SK-N-SH (cell line): Measurements from ENCODE around the gene ARHGAP8. TPM values are rescaled to one million over a fixed set of nuclear protein-coding genes. Genes with fewer than 3 reads are reported as not detected.

Experiments used
- CTCF ChIA-PET: fragments of 300-600, 350-600 bp; formaldehyde crosslinking; extraction: SDS; loops from one replicate; lab custom pipeline; 2021; lab: Yijun Ruan, JAX
- POLR2A ChIA-PET: fragments of 350-600 bp; sonication (Branson Sonifier 250); formaldehyde crosslinking; extraction: SDS; loops from one replicate; lab custom pipeline; 2020; ENCODE audit warnings: antibody characterized with exemption, inconsistent platforms; lab: Yijun Ruan, JAX
- DNase-seq: peaks from one replicate; pipeline ENCODE4 v3.0.0; 2012
- H2AFZ ChIP-seq: fragments of 200-600 bp; sonication (generic); 2 replicates; pipeline ENCODE4 v1.8.1; 2016; ENCODE audit warnings: antibody characterized with exemption, mild to moderate bottlenecking, low read depth
- H3F3A ChIP-seq: fragments of 200-600 bp; sonication (generic); replicated peaks from 2 replicates; pipeline ENCODE3; 2016; ENCODE audit warnings: antibody characterized with exemption, mild to moderate bottlenecking; ENCODE audit not compliant: insufficient read depth
- H3K27ac ChIP-seq, 2 experiments: fragments of 200-500 bp in 1 of 2; fragments of 200-600 bp in 1 of 2; sonication (Bioruptor generic) in 1 of 2; sonication (generic), shearing (Covaris generic) in 1 of 2; 2 replicates each; pipeline versions ENCODE4 v1.5.1 to v1.6.1; 2014 to 2016; ENCODE audit warnings: low read depth in 2 of 2, inconsistent platforms in 1 of 2, low read length in 1 of 2, mild to moderate bottlenecking in 1 of 2, mixed read lengths in 1 of 2
- H3K27me3 ChIP-seq: fragments of 200-600 bp; sonication (generic), shearing (Covaris generic); 2 replicates; pipeline ENCODE4 v1.6.1; 2016; ENCODE audit warnings: mixed run types; ENCODE audit not compliant: insufficient read depth
- H3K36me3 ChIP-seq, 2 experiments: fragments of 200-500 bp in 1 of 2; fragments of 200-600 bp in 1 of 2; sonication (Bioruptor generic) in 1 of 2; sonication (generic) in 1 of 2; replicated peaks in 1 of 2; 2 replicates each; pipeline versions ENCODE3 to v1.5.1; 2014 to 2016; ENCODE audit warnings: low read length in 1 of 2, mild to moderate bottlenecking in 1 of 2; ENCODE audit not compliant: insufficient read depth in 2 of 2, control insufficient read depth in 1 of 2
- H3K4me1 ChIP-seq, 2 experiments: fragments of 200-500 bp in 1 of 2; fragments of 200-600 bp in 1 of 2; sonication (Bioruptor generic) in 1 of 2; sonication (generic), shearing (Covaris generic) in 1 of 2; 2 replicates each; pipeline versions ENCODE4 v1.5.1 to v1.6.1; 2014 to 2016; ENCODE audit warnings: low read depth in 1 of 2, low read length in 1 of 2, mixed run types in 1 of 2; ENCODE audit not compliant: insufficient read depth in 2 of 2, control insufficient read depth in 1 of 2
- H3K4me2 ChIP-seq: fragments of 200-600 bp; sonication (generic), shearing (Covaris generic); 2 replicates; pipeline ENCODE4 v1.6.1; 2017; ENCODE audit warnings: mixed run types
- H3K4me3 ChIP-seq, 2 experiments: fragments of 200-500 bp in 1 of 2; fragments of 200-600 bp in 1 of 2; sonication (Bioruptor generic) in 1 of 2; sonication (generic), shearing (Covaris generic) in 1 of 2; 2 replicates each; pipeline versions ENCODE4 v1.5.1 to v1.8.1; 2014 to 2016; ENCODE audit warnings: low read depth in 2 of 2, inconsistent platforms in 1 of 2, low read length in 1 of 2, mild to moderate bottlenecking in 1 of 2, mixed read lengths in 1 of 2, moderate library complexity in 1 of 2
- H3K79me2 ChIP-seq: fragments of 200-600 bp; sonication (generic); 2 replicates; pipeline ENCODE4 v1.8.1; 2017; ENCODE audit warnings: mild to moderate bottlenecking; ENCODE audit not compliant: insufficient read depth
- H3K9ac ChIP-seq: fragments of 200-600 bp; sonication (generic); 2 replicates; pipeline ENCODE4 v1.6.1; 2017; ENCODE audit warnings: mixed run types
- H3K9me2 ChIP-seq: fragments of 200-600 bp; sonication (generic); 2 replicates; pipeline ENCODE4 v1.6.1; 2017; ENCODE audit warnings: mixed run types
- H3K9me3 ChIP-seq: fragments of 200-600 bp; sonication (generic); 2 replicates; pipeline ENCODE4 v1.6.1; 2017; ENCODE audit warnings: mixed run types, mild to moderate bottlenecking, moderate library complexity
- H4K20me1 ChIP-seq: fragments of 200-600 bp; sonication (generic); 2 replicates; pipeline ENCODE4 v1.6.1; 2017; ENCODE audit warnings: mild to moderate bottlenecking, mixed run types; ENCODE audit not compliant: insufficient read depth
- CHD2 ChIP-seq: fragments of 150-350 bp; IDR thresholded peaks from 2 replicates; pipeline ENCODE4 v1.6.1; 2018; ENCODE audit warnings: low read length; ENCODE audit not compliant: partially characterized antibody
- EP300 ChIP-seq, 2 experiments: IDR thresholded peaks; 2 replicates each; pipeline versions ENCODE4 v1.4.0 to v1.6.1; 2012; ENCODE audit warnings: borderline replicate concordance in 1 of 2, low read depth in 1 of 2, low read length in 1 of 2
- FOSL2 ChIP-seq: IDR thresholded peaks from 2 replicates; pipeline ENCODE4 v1.4.0; 2012; ENCODE audit warnings: low read depth, mild to moderate bottlenecking, moderate library complexity, borderline replicate concordance
- GABPA ChIP-seq: IDR thresholded peaks from 2 replicates; pipeline ENCODE4 v1.4.0; 2012; ENCODE audit warnings: low read depth, mild to moderate bottlenecking
- GATA2 ChIP-seq: sonication (generic); formaldehyde crosslinking; IDR thresholded peaks from 2 replicates; pipeline ENCODE4 v1.5.0; 2020; ENCODE audit warnings: mild to moderate bottlenecking, missing genetic modification reagents
- JUND ChIP-seq: IDR thresholded peaks from 2 replicates; pipeline ENCODE4 v1.4.0; 2012
- MXI1 ChIP-seq: IDR thresholded peaks from 2 replicates; pipeline ENCODE4 v1.6.1; 2012; ENCODE audit warnings: mild to moderate bottlenecking, low read depth, low read length, improper control_type of control experiment
- NRF1 ChIP-seq: IDR thresholded peaks from 2 replicates; pipeline ENCODE4 v1.6.1; 2012; ENCODE audit warnings: low read depth, mild to moderate bottlenecking, low read length
- POLR2AphosphoS5 ChIP-seq: IDR thresholded peaks from 2 replicates; pipeline ENCODE4 v1.6.1; 2012; ENCODE audit warnings: low read depth, low read length
- RCOR1 ChIP-seq: fragments of 150-350 bp; IDR thresholded peaks from 2 replicates; pipeline ENCODE4 v1.6.1; 2017; ENCODE audit warnings: antibody characterized with exemption, low read length
- RFX5 ChIP-seq: IDR thresholded peaks from 2 replicates; pipeline ENCODE4 v1.6.1; 2012; ENCODE audit warnings: mild to moderate bottlenecking, improper control_type of control experiment, low read length
- SMC3 ChIP-seq: IDR thresholded peaks from 2 replicates; pipeline ENCODE4 v1.6.1; 2012; ENCODE audit warnings: low read depth, low read length, improper control_type of control experiment
- WGBS: methylation state at CpG from one replicate; pipeline ENCODE4 v1.1.6; 2017; ENCODE audit warnings: low lambda C conversion rate; 5-methylcytosine and 5-hydroxymethylcytosine counted together
- polyA plus RNA-seq, 3 experiments: library from polyadenylated mRNA; depleted of rRNA; stranded (reverse); fragments of >200 nt; gene quantifications; 2 replicates each; pipeline ENCODE4 v1.2.3, GENCODE V29; 2012
- TF ChIP-seq, protein P1 (sequence below): IDR thresholded peaks from 2 replicates; pipeline ENCODE4 v1.4.0; 2012; ENCODE audit warnings: low read depth, borderline replicate concordance
- TF ChIP-seq, protein P2 (sequence below): fragments of 200-600 bp; sonication (generic); IDR thresholded peaks from 2 replicates; pipeline ENCODE4 v1.6.1; 2017; ENCODE audit warnings: antibody characterized with exemption, mild to moderate bottlenecking, moderate library complexity
- TF ChIP-seq, protein P3 (sequence below): IDR thresholded peaks from 2 replicates; pipeline ENCODE4 v1.4.0; 2012; ENCODE audit warnings: low read depth, borderline replicate concordance
- TF ChIP-seq, protein P4 (sequence below): fragments of 150-350 bp; IDR thresholded peaks from 2 replicates; pipeline ENCODE4 v1.6.1; 2016; ENCODE audit warnings: mild to moderate bottlenecking, low read depth, low read length

Gene ARHGAP8
- polyA plus RNA-seq, 1 of the 3 experiments (the other 2 are of a cell fraction): 0.08 TPM

DNA sequence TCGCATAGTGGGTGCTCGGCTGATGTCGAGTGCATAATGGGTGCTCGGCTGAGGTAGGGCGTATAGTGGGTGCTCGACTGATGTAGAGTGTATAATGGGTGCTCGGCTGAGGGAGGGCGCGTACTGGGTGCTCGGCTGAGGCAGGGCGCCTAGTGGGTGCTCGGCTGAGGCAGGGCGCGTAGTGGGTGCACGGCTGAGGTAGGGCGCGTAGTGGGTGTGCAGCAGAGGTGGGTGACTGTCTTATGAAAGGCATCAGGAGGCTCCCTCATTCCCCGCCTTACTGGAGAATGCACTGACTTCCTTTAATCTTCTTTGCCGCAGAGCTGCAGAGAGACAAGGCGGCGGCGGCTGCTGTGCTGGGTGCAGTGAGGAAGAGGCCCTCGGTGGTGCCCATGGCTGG lies 33.8 kb downstream of the ARHGAP8 start:
- no peaks in the 10 kb centered on the region for H3K27me3 ChIP-seq
- no peaks in the 10 kb centered on the region for H3F3A ChIP-seq
- H3K9ac ChIP-seq: no peak overlapping the region
- DNase-seq: no peak
- no peak overlapping the region for H2AFZ ChIP-seq
- ChIA-PET POLR2A (no interaction called here), CTCF (interaction anchor here (1.2 kb wide), 1 partner anchor 20 kb away, joined by 3 read pairs; no protein-coding TSS in a partner anchor)
- no peak overlapping the region for H3K4me2 ChIP-seq
- no peaks in the 10 kb centered on the region for H3K9me2 ChIP-seq
- no peak overlapping the region for H3K27ac ChIP-seq
- WGBS: 69% methylated on average over 18 of the region's 23 CpGs
- no peaks in the 10 kb centered on the region for H3K79me2 ChIP-seq
- no peaks in the 10 kb centered on the region for H4K20me1 ChIP-seq
- no peak overlapping the region for H3K4me3 ChIP-seq
- no peak for TF ChIP-seq SMC3
- no peak for TF ChIP-seq MXI1
- TF ChIP-seq NRF1: no peak
- TF ChIP-seq, protein P1, sequence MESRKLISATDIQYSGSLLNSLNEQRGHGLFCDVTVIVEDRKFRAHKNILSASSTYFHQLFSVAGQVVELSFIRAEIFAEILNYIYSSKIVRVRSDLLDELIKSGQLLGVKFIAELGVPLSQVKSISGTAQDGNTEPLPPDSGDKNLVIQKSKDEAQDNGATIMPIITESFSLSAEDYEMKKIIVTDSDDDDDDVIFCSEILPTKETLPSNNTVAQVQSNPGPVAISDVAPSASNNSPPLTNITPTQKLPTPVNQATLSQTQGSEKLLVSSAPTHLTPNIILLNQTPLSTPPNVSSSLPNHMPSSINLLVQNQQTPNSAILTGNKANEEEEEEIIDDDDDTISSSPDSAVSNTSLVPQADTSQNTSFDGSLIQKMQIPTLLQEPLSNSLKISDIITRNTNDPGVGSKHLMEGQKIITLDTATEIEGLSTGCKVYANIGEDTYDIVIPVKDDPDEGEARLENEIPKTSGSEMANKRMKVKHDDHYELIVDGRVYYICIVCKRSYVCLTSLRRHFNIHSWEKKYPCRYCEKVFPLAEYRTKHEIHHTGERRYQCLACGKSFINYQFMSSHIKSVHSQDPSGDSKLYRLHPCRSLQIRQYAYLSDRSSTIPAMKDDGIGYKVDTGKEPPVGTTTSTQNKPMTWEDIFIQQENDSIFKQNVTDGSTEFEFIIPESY: no peak
- TF ChIP-seq, protein P2, sequence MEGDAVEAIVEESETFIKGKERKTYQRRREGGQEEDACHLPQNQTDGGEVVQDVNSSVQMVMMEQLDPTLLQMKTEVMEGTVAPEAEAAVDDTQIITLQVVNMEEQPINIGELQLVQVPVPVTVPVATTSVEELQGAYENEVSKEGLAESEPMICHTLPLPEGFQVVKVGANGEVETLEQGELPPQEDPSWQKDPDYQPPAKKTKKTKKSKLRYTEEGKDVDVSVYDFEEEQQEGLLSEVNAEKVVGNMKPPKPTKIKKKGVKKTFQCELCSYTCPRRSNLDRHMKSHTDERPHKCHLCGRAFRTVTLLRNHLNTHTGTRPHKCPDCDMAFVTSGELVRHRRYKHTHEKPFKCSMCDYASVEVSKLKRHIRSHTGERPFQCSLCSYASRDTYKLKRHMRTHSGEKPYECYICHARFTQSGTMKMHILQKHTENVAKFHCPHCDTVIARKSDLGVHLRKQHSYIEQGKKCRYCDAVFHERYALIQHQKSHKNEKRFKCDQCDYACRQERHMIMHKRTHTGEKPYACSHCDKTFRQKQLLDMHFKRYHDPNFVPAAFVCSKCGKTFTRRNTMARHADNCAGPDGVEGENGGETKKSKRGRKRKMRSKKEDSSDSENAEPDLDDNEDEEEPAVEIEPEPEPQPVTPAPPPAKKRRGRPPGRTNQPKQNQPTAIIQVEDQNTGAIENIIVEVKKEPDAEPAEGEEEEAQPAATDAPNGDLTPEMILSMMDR: no peak
- no peak for TF ChIP-seq GABPA
- TF ChIP-seq RFX5: no peak
- no peak for TF ChIP-seq RCOR1
- TF ChIP-seq, protein P3, sequence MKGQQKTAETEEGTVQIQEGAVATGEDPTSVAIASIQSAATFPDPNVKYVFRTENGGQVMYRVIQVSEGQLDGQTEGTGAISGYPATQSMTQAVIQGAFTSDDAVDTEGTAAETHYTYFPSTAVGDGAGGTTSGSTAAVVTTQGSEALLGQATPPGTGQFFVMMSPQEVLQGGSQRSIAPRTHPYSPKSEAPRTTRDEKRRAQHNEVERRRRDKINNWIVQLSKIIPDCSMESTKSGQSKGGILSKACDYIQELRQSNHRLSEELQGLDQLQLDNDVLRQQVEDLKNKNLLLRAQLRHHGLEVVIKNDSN: no peak
- no peak for TF ChIP-seq EP300 (IDR thresholded peaks at IDR 0.05; ENCODE audit: borderline replicate concordance in 1 of 2, low read depth in 1 of 2, low read length in 1 of 2)
- no peak for TF ChIP-seq GATA2 (CRISPR knock-in tag)
- TF ChIP-seq POLR2AphosphoS5: no peak
- no peaks in the 10 kb centered on the region for H3K4me1 ChIP-seq
- no peaks in the 10 kb centered on the region for H3K36me3 ChIP-seq
- H3K9me3 ChIP-seq: no peaks in the 10 kb centered on the region

DNA sequence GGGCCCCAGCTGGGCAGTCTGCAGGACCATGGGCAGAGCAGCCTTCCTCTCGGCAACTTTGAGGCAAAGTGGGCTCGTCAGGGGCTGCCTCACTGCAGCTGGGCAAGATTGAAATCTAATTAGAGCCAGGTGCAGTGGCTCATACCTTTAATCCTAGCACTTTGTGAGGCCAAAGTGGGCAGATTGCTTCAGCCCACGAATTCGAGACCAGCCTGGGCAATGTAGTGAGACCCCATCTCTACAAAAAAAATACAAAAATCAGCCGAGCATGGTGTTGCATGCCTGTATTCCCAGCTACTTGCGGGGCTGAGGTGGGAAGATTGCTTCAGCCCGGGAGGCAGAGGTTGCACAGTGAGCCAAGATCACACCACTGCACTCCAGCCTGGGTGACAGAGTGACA lies 34.2 kb downstream of the ARHGAP8 start:
- H2AFZ ChIP-seq: no peak overlapping the region
- WGBS: 33% methylated on average over 6 of the region's 7 CpGs

More for the DNA sequence above, 34.2 kb downstream of the ARHGAP8 start:
- Histone ChIP-seq H3K36me3 (no peaks in the 10 kb centered on the region), H3K9me3 (no peaks in the 10 kb centered on the region), H3K79me2 (no peaks in the 10 kb centered on the region), H3K9ac (no peak overlapping the region), H3K4me2 (no peak overlapping the region), H3K9me2 (no peaks in the 10 kb centered on the region), H3K4me1 (no peaks in the 10 kb centered on the region), H3K27me3 (no peaks in the 10 kb centered on the region), H3K4me3 (no peak overlapping the region), H3F3A (no peaks in the 10 kb centered on the region), H4K20me1 (no peaks in the 10 kb centered on the region), H3K27ac (no peak overlapping the region)
- no peak for DNase-seq
- TF ChIP-seq RCOR1 (no peak), JUND (no peak), CHD2 (no peak), SMC3 (no peak), FOSL2 (no peak)
- TF ChIP-seq, protein P4, sequence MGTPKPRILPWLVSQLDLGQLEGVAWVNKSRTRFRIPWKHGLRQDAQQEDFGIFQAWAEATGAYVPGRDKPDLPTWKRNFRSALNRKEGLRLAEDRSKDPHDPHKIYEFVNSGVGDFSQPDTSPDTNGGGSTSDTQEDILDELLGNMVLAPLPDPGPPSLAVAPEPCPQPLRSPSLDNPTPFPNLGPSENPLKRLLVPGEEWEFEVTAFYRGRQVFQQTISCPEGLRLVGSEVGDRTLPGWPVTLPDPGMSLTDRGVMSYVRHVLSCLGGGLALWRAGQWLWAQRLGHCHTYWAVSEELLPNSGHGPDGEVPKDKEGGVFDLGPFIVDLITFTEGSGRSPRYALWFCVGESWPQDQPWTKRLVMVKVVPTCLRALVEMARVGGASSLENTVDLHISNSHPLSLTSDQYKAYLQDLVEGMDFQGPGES: no peak
- ChIA-PET CTCF (interaction anchor here (1.2 kb wide), 1 partner anchor 20 kb away, joined by 3 read pairs; no protein-coding TSS in a partner anchor), POLR2A (no interaction called here)
